RWPE2 (cell line): ENCODE results near the gene ERN1.

Experiments used
- ATAC-seq: fragments of 200-7000 bp; cut with Tn5 transposase; 3 replicates; pipeline ENCODE4 v1.9.1; 2021; ENCODE audit warnings: low read depth
- DNase-seq: peaks from one replicate; pipeline ENCODE4 v3.0.0-alpha.2; 2020; ENCODE audit warnings: low spot score
- H3K27ac ChIP-seq: fragments of 450-650 bp; 2 replicates; pipeline ENCODE4 v1.5.1; 2017; ENCODE audit warnings: mild to moderate bottlenecking; ENCODE audit not compliant: poor library complexity, severe bottlenecking
- H3K27me3 ChIP-seq: fragments of 250-450 bp; sonication (Bioruptor Pico); 2 replicates; pipeline ENCODE4 v1.5.1; 2021; ENCODE audit warnings: mild to moderate bottlenecking, moderate library complexity; ENCODE audit not compliant: insufficient read depth, poor library complexity, severe bottlenecking
- H3K36me3 ChIP-seq: fragments of 250-450 bp; sonication (Bioruptor Pico); 2 replicates; pipeline ENCODE4 v1.5.1; 2020; ENCODE audit warnings: low read depth, mild to moderate bottlenecking, moderate library complexity
- H3K4me1 ChIP-seq: fragments of 250-450 bp; sonication (Bioruptor Pico); 2 replicates; pipeline ENCODE4 v1.5.1; 2021; ENCODE audit warnings: mild to moderate bottlenecking, moderate library complexity; ENCODE audit not compliant: insufficient read depth, poor library complexity, severe bottlenecking
- H3K4me3 ChIP-seq: fragments of 250-450 bp; sonication (Bioruptor Pico); 2 replicates; pipeline ENCODE4 v1.5.1; 2021; ENCODE audit warnings: mild to moderate bottlenecking, moderate library complexity; ENCODE audit not compliant: severe bottlenecking
- H3K9me3 ChIP-seq: fragments of 250-450 bp; sonication (Bioruptor Pico); 2 replicates; pipeline ENCODE4 v1.5.1; 2021; ENCODE audit warnings: mild to moderate bottlenecking, moderate library complexity; ENCODE audit not compliant: severe bottlenecking
- CTCF ChIP-seq: fragments of 450-650 bp; IDR thresholded peaks from one replicate; pipeline ENCODE4 v1.5.1; 2017; ENCODE audit warnings: mild to moderate bottlenecking, moderate library complexity; ENCODE audit not compliant: poor library complexity, severe bottlenecking

The ERN1 gene

GRCh38 chr17:64161380-64162176 is 31.6 kb upstream of the ERN1 start:
- DNase-seq = no peak
- H3K27ac ChIP-seq = no peak overlapping the region
- H3K9me3 ChIP-seq = no peaks in the 10 kb centered on the region
- H3K4me3 ChIP-seq = no peak overlapping the region
- H3K27me3 ChIP-seq = no peaks in the 10 kb centered on the region
- peaks cover 47% of the 10 kb centered on the region for H3K36me3 ChIP-seq
- peaks cover 3% of the 10 kb centered on the region for H3K4me1 ChIP-seq
- no peak for ATAC-seq
- no peak for TF ChIP-seq CTCF

GRCh38 chr17:64160378-64160777 is 30.4 kb upstream of the ERN1 start:
- ATAC-seq (no peak), DNase-seq (no peak)
- Histone ChIP-seq H3K4me1 (peaks cover 3% of the 10 kb centered on the region), H3K27ac (no peak overlapping the region), H3K4me3 (no peak overlapping the region), H3K9me3 (no peaks in the 10 kb centered on the region), H3K27me3 (no peaks in the 10 kb centered on the region), H3K36me3 (peaks cover 39% of the 10 kb centered on the region)
- no peak for TF ChIP-seq CTCF

- Histone ChIP-seq H3K27ac (no peak overlapping the region), H3K4me1 (peaks cover 3% of the 10 kb centered on the region), H3K9me3 (no peaks in the 10 kb centered on the region), H3K36me3 (peaks cover 44% of the 10 kb centered on the region), H3K27me3 (no peaks in the 10 kb centered on the region), H3K4me3 (no peak overlapping the region)
- no peak for TF ChIP-seq CTCF
- ATAC-seq (no peak), DNase-seq (no peak)
Measured at GRCh38 chr17:64158831-64159590, 29.1 kb upstream of the ERN1 start.

GRCh38 chr17:64158406-64158805 is 28.5 kb upstream of the ERN1 start:
- H3K36me3 ChIP-seq = peaks cover 50% of the 10 kb centered on the region
- no peak for TF ChIP-seq CTCF
- no peaks in the 10 kb centered on the region for H3K9me3 ChIP-seq
- DNase-seq = no peak
- H3K4me1 ChIP-seq = peaks cover 3% of the 10 kb centered on the region
- H3K4me3 ChIP-seq = no peak overlapping the region
- H3K27ac ChIP-seq = no peak overlapping the region
- ATAC-seq = no peak
- no peaks in the 10 kb centered on the region for H3K27me3 ChIP-seq
